Natural killer cell treated with Interleukin-12 subunit alpha and Interleukin-12 subunit beta and Interleukin-15 and Interleukin-18, amount 100 ng/mL, for 72 hours (primary cell): ENCODE measurements around the gene NCKAP5L. TPM values are rescaled to one million over a fixed set of nuclear protein-coding genes. Genes with fewer than 3 reads are reported as not detected.
"Not testable (repeated sequence)": the region's sequence is repeated elsewhere in the genome, so short reads cannot be mapped to it uniquely, and the experiment has no call there.

ENCODE experiments used
- ATAC-seq, 2 donors: fragments of 150-1000 bp; cut with Tn5 transposase in 1 of 2; sonication (Bioruptor Pico), chemical (Tn5 transposase) in 1 of 2; 2 replicates each; pipeline ENCODE4 v1.10.0; 2021
- DNase-seq: peaks from one replicate; pipeline ENCODE4 v3.0.0; 2022; ENCODE audit warnings: low spot score
- H3K27ac Mint-ChIP-seq, 2 donors: 1 replicate in 1 of 2; 2 replicates in 1 of 2; pipeline ENCODE4 v1.8.0; 2022; ENCODE audit warnings: mixed read lengths in 2 of 2, mild to moderate bottlenecking in 1 of 2, moderate library complexity in 1 of 2
- H3K27me3 Mint-ChIP-seq, 2 donors: 1 replicate in 1 of 2; 2 replicates in 1 of 2; pipeline ENCODE4 v1.8.0; 2022; ENCODE audit warnings: mixed read lengths in 2 of 2
- H3K36me3 Mint-ChIP-seq: one replicate; pipeline ENCODE4 v1.8.0; 2022; ENCODE audit warnings: mixed read lengths
- H3K4me1 Mint-ChIP-seq, 2 donors: 1 replicate in 1 of 2; 2 replicates in 1 of 2; pipeline ENCODE4 v1.8.0; 2022; ENCODE audit warnings: low read depth in 2 of 2, mixed read lengths in 2 of 2, mild to moderate bottlenecking in 1 of 2
- H3K4me3 Mint-ChIP-seq: one replicate; pipeline ENCODE4 v1.8.0; 2022; ENCODE audit warnings: mixed read lengths
- H3K9me3 Mint-ChIP-seq: 2 replicates; pipeline ENCODE4 v1.8.0; 2022; ENCODE audit warnings: mixed read lengths
- total RNA-seq, 2 donors: library from RNA; stranded (reverse); gene quantifications; one replicate each; pipeline ENCODE4 v1.2.3, GENCODE V29; 2022

NCKAP5L gene
- total RNA-seq: 1 to 10 TPM; 1.9 to 4.4 TPM

DNA sequence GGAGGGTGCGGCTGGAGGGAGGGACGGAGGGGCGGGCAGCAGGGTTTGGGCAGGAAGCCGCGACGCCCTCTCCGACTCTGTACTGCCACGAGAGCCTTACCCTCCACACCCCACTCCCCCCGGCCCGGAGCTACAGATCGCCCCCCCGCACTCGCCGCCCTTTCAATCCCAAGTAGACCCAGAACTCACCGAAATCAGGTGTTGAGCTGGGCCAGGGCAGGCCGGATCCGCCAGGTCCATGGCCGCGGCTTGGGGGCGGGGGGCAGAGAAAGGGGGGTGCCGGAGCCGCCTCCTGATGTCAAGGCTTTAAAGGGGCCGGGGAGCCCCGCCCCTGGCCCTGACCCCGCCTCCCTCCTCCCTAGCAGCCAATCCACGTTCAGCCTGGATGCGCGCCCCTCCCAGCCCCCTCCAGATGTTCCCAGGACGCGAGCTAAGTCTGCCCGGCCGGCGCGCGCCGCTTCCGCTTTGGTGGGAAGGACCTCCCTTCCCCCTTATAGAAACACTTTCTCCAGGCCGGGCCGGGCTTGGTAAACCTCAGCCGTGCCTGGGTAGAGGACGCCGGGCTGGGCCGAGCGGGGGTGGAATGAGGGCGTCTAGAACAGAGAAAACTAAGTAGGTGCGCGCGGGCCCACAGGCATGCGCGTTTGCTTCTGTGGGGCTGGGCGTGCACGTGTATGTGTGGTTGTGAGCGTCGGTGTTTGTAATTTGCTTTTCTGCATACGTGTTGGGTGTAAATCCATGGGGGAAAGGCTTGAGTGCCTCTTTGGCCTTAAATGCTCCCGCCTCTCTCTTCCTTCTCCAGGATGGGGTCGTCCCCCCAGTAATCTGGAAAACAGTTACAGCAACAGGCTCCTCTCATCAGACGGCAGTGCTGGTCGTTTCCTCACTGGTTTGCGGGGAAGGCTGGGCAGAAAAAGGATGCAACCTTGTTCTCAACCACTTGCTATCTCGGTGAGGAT is at the start of gene NCKAP5L:
Gene NCKAP5L (minus strand): TSS at position 281 of the 959 bp plus-strand sequence. CDS start 24,369 bp downstream, outside the sequence.
- Mint-ChIP-seq H3K27ac (peak within 1 kb of the TSS; percentile 69 to 83), H3K4me3 (peak within 1 kb of the TSS; percentile 87), H3K4me1 (peaks cover 18 to 26% of the 10 kb centered on the region in 2 donors), H3K27me3 (peaks cover 5 to 16% of the 10 kb centered on the region in 2 donors), H3K9me3 (no peaks in the 10 kb centered on the region), H3K36me3 (no peaks in the 10 kb centered on the region)
- ATAC-seq (peak; percentile 98), DNase-seq (peak; percentile 98)

- ATAC-seq: no peak
- peaks cover 2 to 4% of the 10 kb centered on the region in 2 donors for H3K27me3 Mint-ChIP-seq
- peaks cover 9 to 29% of the 10 kb centered on the region in 2 donors for H3K4me1 Mint-ChIP-seq
- no peak overlapping the region for H3K27ac Mint-ChIP-seq
- DNase-seq: no peak
- no peaks in the 10 kb centered on the region for H3K36me3 Mint-ChIP-seq
- peaks cover 32% of the 10 kb centered on the region for H3K9me3 Mint-ChIP-seq
- H3K4me3 Mint-ChIP-seq: no peak overlapping the region
Observed at GRCh38 chr12:49877066-49877465, 48.9 kb upstream of the NCKAP5L start.

DNA sequence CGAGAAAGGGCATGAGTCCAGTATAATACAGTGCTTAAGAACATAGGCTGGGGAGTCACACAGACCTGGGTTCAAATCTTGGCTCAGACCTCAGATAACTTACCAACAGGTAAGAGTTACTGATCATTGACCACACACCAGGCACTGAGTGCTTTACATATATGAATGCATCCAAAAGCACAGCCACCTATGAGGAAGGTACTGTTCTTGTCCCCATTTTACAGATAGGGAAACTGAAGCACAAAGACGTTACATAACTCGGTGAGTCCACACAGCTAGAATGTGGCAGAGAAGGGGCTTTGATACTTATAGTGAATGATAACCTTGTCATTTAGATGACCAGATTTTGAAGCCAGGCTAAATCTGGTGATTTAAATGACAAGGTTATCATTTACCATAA is 47.9 kb upstream of the NCKAP5L start:
- Mint-ChIP-seq H3K27me3 (peaks cover 2 to 4% of the 10 kb centered on the region in 2 donors), H3K9me3 (peaks cover 32% of the 10 kb centered on the region), H3K4me1 (peaks cover 9 to 29% of the 10 kb centered on the region in 2 donors), H3K4me3 (no peak overlapping the region), H3K36me3 (no peaks in the 10 kb centered on the region), H3K27ac (no peak overlapping the region)
- ATAC-seq (no peak), DNase-seq (no peak)

GRCh38 chr12:49875115-49875720 is 47.0 kb upstream of the NCKAP5L start:
- no peaks in the 10 kb centered on the region for H3K36me3 Mint-ChIP-seq
- peaks cover 26% of the 10 kb centered on the region for H3K9me3 Mint-ChIP-seq
- H3K4me1 Mint-ChIP-seq: peaks cover 5 to 24% of the 10 kb centered on the region in 2 donors
- ATAC-seq (no peak), DNase-seq (no peak)
- H3K27me3 Mint-ChIP-seq: peaks cover 2 to 4% of the 10 kb centered on the region in 2 donors
- no peak overlapping the region for H3K4me3 Mint-ChIP-seq
- no peak overlapping the region for H3K27ac Mint-ChIP-seq

- H3K9me3 Mint-ChIP-seq: peaks cover 17% of the 10 kb centered on the region
- no peak overlapping the region for H3K4me3 Mint-ChIP-seq
- DNase-seq: no peak
- no peak overlapping the region for H3K27ac Mint-ChIP-seq
- no peak for ATAC-seq
- H3K27me3 Mint-ChIP-seq: peaks cover 2 to 4% of the 10 kb centered on the region in 2 donors
- no peaks in the 10 kb centered on the region for H3K36me3 Mint-ChIP-seq
- H3K4me1 Mint-ChIP-seq: peaks cover 0 to 15% of the 10 kb centered on the region in 2 donors
Observed at GRCh38 chr12:49874142-49874897, 46.1 kb upstream of the NCKAP5L start.

DNA sequence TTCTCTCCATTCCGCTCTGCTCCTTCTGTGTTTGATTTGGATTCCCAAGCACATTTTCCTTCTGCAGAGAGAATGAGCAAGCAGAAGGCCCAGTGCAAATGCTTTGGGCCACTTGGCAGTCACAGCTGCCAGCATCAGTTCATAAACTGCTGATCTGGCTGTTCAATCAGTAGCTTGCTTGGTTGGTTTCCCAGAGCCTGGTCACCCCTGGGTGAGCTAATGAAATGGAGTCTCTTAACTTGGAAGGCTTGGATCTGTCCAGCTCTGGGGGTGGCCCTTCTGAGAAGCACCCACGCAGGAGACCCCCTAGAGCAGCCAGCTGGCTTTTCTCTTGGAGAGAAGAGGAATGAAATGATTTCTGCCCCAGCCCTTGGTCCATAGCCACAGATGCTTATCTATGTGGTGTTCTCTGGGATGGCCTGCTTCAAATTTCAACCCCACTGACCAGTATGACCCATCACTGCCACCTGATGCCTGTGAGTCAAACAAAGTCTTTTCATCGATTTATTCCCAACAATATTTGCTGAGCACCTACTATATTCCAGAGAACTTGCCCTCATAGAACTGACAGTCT is 45.2 kb upstream of the NCKAP5L start:
- Mint-ChIP-seq H3K36me3 (no peaks in the 10 kb centered on the region), H3K27ac (no peak overlapping the region), H3K27me3 (peaks cover 2 to 4% of the 10 kb centered on the region in 2 donors), H3K4me1 (peaks cover 0 to 7% of the 10 kb centered on the region in 2 donors), H3K9me3 (peaks cover 8% of the 10 kb centered on the region), H3K4me3 (no peak overlapping the region)
- DNase-seq (no peak), ATAC-seq (no peak)

DNA sequence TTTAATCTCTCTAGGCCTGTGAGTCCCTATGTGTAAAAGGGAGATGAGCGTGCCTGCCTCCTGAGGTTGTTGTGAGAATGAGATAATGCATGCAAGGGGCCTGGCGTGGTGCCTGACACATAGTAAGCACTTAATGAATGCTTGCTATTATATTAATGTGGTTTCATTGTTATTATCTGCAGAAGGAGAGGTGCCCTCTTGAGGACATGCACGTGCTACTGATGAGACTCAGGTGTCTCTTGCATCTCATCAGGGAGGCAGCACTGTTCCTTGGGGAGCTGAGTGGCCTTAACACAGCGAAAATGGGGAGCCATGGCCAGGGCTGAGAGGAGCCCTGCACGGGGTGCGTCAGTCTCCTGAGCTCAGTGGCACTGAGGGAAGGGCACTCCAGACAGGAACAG is 44.6 kb upstream of the NCKAP5L start:
- H3K9me3 Mint-ChIP-seq: peaks cover 2% of the 10 kb centered on the region
- peaks cover 0 to 2% of the 10 kb centered on the region in 2 donors for H3K4me1 Mint-ChIP-seq
- H3K27ac Mint-ChIP-seq: no peak overlapping the region
- DNase-seq: no peak
- no peaks in the 10 kb centered on the region for H3K36me3 Mint-ChIP-seq
- H3K4me3 Mint-ChIP-seq: no peak overlapping the region
- peaks cover 2 to 4% of the 10 kb centered on the region in 2 donors for H3K27me3 Mint-ChIP-seq
- no peak for ATAC-seq

- Mint-ChIP-seq H3K4me1 (no peaks in the 10 kb centered on the region), H3K9me3 (no peaks in the 10 kb centered on the region), H3K36me3 (no peaks in the 10 kb centered on the region), H3K4me3 (no peak overlapping the region), H3K27ac (no peak overlapping the region), H3K27me3 (peaks cover 2 to 4% of the 10 kb centered on the region in 2 donors)
- ATAC-seq (no peak), DNase-seq (no peak)
Observed at GRCh38 chr12:49872381-49872780, 44.2 kb upstream of the NCKAP5L start.

DNA sequence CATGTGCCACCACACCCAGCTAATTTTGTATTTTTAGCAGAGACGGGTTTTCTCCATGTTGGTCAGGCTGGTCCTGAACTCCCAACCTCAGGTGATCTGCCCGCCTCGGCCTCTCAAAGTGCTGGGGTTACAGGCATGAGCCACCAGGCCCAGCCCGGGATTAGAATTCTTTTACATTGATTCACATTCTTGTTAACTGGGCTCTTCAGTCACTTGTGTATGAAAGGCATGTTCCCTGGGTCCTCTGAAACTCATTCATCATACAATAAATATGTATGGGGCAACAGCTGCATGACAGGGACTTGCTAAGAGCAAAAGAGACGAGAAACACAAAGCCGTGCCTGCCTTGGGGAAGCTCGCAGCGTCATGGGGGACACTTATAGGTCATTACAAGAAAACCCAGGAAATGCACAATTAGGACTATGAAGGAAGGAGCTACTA is 43.6 kb upstream of the NCKAP5L start:
- not testable (repeated sequence) for H3K9me3 Mint-ChIP-seq, ATAC-seq, H3K27me3 Mint-ChIP-seq, H3K4me1 Mint-ChIP-seq, DNase-seq, H3K4me3 Mint-ChIP-seq, H3K36me3 Mint-ChIP-seq, H3K27ac Mint-ChIP-seq

- no peak for ATAC-seq
- Mint-ChIP-seq H3K4me1 (no peaks in the 10 kb centered on the region), H3K27me3 (peaks cover 2 to 4% of the 10 kb centered on the region in 2 donors), H3K27ac (no peak overlapping the region), H3K36me3 (no peaks in the 10 kb centered on the region), H3K9me3 (no peaks in the 10 kb centered on the region), H3K4me3 (no peak overlapping the region)
- no peak for DNase-seq
Observed at GRCh38 chr12:49871263-49871561, 43.0 kb upstream of the NCKAP5L start.

DNA sequence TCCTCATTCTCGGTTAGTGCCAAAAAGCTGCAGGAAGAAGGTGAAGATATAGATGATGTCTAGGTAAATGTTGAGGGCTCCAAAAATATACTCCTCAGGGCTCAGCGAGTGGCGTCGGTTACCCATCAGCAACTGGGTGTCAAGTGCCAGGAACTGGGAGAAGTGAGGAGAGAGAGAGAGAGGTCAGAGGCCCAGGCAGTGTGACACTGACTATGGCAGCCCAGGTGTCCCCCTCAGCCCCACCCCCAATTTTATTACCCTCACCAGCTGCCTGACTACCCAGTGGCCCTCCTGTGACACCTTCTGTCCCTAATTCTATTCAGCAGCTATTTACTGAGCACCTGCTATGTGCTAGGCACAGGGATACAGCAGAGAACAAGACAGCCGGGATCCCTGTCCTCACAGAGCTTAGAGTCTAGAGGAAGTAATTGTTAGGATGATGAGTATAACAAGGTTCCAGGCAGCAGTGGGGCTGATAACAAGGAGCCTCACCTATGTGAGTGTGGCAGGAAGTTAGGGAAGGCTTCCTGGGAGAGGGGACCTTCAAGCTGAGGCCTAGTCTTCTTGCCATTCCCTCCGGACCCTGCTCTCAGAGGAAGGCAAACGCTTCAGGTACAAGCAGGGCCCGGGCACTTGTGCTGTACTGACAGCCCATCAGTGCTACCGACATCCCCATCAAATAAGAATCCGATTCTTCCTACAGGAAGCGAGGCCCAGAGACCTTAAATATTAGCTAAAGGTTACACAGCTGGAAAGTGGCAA is 42.5 kb upstream of the NCKAP5L start:
- Mint-ChIP-seq H3K9me3 (no peaks in the 10 kb centered on the region), H3K4me1 (no peaks in the 10 kb centered on the region), H3K27me3 (peaks cover 2 to 4% of the 10 kb centered on the region in 2 donors), H3K36me3 (no peaks in the 10 kb centered on the region), H3K4me3 (no peak overlapping the region), H3K27ac (no peak overlapping the region)
- DNase-seq: no peak
- no peak for ATAC-seq

DNA sequence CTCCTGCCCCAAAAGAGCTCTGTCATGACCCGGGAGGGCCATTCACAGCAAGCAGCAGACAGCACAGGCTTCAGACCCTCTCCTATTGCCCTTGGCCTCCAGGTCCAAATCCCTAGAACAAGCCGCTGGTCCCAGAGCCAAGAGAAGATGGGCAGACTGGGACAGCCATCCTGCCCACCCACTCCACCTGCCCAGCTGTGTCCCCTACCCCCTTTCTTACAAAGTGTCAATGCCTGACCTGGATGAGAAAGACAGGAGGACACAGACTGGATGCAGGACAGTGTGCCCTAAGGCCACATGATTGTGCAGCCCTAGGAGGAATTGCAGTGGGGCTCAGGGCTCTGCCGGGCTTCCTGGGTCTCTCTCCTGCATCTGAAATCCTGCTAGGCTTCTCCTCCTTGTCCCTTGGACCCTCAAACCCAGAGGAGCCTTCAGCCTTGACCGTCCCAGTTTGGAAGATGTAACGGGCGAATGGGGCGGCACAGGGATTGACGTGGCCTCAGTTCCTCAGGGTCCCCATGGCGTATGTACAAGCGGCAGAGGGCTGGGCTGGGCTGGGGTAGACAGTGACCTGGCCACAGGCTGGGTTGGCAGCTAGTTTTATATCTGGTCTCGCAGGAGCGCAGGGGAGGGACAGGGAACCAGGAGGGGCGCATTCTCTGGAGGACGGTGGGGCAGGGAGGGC is 41.7 kb upstream of the NCKAP5L start:
- no peaks in the 10 kb centered on the region for H3K36me3 Mint-ChIP-seq
- H3K9me3 Mint-ChIP-seq: no peaks in the 10 kb centered on the region
- peaks cover 2 to 4% of the 10 kb centered on the region in 2 donors for H3K27me3 Mint-ChIP-seq
- no peaks in the 10 kb centered on the region for H3K4me1 Mint-ChIP-seq
- no peak overlapping the region for H3K27ac Mint-ChIP-seq
- no peak overlapping the region for H3K4me3 Mint-ChIP-seq
- DNase-seq (no peak), ATAC-seq (no peak)
